Inferior parietal cortex (tissue), 1 donor: ENCODE measurements around the gene CNNM1.

Experiments
- DNase-seq: peaks from one replicate; pipeline ENCODE4 v3.0.0-alpha.2; 2016; ENCODE audit errors: extremely low spot score

CNNM1 gene

DNA sequence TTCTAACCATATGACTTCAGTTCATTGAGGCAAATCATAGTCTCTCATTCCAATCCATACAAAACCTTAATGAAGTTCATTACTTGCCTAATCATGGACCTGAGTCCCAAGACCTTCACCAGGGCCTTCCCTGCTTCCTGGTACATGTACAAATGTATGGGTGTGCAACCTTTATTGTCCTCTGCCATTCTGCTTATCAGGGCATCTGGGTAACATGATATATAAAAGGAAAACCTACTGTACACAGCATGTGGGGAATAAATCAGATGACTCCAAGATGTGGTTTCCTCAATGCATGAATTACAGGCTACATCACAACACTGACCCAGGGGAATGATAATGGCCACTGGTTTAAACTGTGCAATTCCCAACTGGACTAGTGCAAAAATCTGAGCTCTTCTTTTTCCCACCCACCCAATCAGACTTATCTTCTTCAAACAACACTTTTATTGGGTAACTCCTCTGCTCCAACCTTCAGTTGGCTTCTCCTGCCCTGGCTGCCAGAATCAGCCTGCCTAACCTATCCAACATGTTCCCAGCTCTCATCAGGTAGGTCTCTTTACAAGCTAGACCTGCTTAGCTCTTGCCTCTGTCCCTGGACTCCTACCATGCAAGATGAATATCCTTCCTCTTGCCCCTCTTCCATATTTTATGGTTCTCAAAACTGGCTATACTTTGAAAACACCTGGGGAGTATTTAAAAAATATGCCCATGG is 89.9 kb downstream of the CNNM1 start:
- no peak for DNase-seq

DNA sequence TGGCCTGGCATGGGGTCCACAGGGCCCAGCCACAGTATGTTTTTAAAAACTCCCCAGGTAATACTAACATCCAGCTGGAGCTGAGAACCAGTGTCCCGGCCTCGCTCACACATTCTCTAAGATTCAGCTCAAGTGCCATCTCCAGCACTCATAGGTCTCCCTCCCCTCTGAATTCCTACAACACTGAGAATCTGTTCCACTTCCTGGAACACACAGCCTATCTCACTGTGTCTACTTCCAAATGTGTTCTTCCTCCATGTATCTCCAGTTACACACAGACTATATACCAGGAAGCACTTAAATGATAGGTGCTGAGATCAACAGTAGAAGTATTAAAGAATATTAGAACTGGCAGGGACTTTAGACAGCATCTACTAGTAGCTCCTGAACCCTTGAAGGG is 90.5 kb downstream of the CNNM1 start:
- DNase-seq = no peak

DNA sequence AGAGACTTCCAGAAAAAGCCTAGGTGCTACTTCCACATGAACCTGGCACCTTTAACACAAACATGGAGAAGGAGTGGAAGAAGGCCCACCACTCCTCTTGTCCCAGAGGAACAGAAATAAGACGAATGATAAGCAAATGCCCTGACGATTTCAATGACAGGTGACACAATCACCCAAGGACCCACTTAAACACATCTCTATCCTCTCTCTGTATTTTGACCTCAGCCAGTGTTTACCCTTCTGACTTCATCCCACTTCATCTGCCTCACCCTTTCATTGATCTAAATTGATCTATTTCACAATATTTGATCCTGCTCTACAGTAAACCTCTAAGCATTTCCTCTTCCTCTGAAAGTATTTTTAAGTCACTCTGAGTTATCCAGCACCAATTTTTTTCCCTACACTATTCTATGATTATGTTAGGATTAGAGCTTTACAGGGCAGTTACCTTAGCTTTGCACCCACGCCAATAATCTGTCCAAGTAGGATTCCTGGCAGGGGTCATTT is 92.1 kb downstream of the CNNM1 start:
- DNase-seq = no peak

DNA sequence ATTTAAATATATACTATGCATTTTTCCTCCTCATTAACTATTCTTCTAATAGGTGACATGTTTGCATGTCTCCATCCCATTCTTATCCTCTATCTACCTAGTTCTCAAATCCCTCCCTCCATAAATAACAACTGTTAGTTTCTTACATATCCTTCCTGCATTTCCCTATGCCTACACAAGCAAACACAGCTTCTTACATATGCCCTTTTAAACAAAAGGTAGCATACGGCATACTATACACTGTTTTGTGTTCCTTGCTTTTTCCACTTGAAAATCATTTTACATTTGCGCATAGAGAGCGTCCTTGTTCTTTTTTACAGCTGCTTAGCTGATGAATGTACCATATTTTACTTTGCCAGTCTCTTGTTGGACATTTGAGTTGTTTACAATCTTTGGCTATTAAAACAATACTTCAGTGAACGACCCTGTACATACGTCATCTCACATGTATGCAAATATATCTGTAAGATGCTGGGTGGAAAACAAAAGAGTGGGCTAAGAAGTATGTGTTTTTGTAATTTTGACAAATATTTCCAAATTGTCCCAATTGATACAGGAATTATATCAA is 93.5 kb downstream of the CNNM1 start:
- no peak for DNase-seq

DNA sequence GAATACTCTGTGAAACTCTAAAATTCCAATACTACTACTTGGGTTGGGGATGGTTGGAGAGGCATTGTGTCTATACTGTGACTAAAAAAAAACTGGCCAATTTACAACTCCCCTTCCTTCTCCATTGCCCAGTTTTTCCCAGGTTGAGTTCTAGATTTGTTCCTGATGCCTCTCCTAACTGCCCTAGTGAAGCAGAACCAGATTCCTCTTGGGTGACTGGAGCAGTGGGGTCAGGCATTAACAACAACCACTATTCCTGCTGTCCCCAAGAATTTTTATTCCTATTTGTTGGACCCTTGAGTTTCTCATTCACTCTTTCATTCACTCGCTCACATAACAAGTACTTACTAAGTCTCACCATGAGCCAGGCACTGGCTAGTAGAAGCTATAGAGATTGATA is 95.5 kb downstream of the CNNM1 start:
- DNase-seq = no peak

DNA sequence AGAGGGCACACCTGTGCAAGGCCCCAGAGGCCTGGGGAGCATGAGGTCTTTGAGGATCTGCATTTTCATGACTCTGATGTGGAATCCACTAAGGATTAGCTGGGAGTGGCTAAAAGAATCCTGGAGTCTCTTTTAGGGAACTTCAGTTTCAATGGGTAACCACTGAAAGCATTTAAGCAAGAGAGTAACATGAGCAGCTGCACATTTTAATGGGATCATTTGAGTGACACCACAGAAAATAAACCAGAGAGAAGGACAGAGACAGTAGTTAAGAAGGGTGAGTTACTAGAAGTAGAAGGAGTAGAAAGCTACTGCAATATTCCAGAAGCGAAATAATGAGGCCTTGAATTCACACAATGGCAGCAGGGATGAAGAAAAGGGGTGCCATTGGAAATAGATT is 96.0 kb downstream of the CNNM1 start:
- no peak for DNase-seq

DNA sequence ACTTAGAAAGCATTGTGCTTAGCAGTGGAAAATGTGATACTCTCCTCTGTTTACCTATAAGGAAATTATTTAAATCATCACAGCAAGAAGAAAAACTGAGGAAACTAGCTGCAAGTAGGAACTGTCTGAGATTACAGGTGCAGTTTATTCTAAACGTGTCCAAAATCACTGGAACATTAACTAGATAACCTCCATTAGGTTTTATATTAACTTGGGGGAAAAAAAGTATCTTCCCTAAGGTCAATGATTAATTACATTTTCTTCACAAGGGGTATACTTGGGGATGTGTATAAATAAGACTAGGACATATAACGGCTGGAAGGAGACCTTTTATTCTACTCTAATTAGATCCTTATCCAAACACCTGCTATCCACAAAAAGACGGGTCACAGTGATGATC is 97.5 kb downstream of the CNNM1 start:
- DNase-seq = no peak

DNA sequence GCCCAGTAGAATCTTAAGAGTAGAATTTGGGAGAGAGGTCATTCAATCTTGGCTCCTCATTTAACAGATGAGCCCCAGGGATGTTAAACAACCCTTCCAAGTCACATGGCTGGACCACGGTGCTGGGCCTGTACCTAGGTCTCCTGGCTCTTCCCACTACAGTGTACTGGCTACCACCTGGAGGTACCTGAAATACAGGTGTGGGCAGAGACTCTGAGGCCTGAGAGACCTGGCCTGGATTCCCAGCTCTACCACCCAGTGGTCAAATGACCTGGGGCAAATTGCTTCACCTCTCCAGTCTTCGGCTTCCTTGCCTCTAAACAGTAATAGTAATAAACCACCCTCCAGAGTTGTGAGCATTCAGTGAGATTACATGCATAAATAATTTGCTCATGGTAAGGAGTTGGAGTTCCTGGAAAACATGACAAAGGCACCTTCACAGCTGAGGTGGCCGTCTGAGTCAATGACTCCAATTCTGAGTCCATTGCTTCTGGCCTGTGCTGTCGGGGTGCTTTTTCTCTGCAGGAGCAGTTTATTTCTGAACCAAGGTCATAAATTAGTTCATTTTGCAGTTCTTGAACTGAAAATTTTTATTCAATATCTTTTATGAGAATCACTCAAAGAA is 98.5 kb downstream of the CNNM1 start:
- no peak for DNase-seq

DNA sequence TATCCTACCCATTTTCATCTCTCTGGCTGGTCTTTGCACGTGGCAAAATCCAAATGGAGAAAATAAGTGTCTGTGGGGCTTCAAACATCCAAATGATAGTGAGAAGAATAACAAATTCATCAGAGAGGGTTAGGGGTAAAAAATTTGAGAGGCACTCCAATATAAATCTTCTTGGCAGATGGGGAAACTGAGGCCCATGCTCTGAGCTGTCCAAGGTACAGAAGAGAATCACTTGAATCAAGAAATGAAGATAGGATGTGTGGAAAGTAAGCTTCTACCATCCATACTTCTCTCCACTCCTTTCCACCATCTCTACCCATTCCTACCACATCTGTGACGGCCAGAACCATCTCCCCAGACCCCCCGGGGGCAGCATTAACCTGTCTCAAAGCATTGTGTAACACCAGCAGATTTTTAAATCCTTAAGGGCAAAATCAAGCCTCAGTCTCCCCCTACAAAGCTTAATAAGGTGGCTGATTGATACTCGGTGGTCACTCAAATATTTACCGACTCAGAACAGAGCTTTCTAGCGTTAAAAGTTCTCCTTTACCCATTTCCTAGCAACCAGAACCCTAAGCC is 100.5 kb downstream of the CNNM1 start:
- DNase-seq = no peak

DNA sequence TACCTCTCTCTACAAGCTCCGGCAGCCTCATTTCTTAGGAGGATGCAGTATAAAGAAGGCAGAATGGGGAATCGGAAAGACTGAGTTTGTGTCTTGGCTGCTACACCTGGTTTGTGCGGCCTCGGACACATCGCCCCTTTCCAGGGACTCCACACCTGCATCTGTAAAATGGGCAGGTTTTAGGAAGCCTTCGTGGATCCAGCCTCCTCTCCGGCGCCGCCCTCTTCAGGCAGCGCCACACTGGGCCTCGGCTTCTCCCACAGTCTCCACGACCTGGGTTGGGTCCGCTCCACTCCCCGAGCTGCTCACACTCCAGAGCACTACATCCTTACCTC is 100.9 kb downstream of the CNNM1 start:
- no peak for DNase-seq

DNA sequence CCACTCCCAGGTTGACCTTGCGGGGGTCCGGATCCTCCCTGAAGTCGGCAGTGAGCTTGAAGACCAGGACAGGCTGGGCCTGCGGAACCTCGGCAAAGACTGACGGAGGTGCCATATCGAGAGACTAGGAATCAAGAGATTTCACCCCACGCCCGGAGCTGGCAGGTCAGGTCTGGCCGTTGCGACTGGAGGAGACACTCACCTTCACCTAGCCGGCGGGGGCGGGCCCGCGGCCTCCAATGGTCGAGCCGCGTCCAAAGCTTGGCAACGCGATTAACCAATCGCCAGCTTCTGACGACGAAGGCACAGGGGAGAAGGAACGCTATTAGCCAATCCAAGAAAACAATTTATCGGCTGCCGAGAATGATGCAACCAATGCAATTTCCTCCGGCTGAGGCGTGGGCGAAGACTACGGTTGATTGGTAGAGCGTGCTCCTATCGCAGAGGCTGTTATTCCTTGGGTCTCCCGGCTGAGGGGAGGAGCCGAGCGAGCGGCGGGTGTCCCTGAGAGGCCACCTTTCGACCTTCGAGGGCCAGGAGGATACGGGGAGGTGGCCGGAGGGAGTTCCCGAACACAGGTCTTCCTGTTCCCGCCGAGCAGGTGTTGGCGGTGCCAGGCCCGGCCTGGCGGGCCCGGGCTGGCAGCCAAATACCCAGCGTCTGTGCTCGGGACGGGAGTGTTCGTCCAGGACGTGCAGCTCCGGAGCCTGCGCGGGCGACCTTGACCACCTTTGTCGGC is 101.5 kb downstream of the CNNM1 start, which contains the start of gene GOT1:
Gene GOT1, minus strand, starts transcription at position 174 of the 739 bp plus-strand sequence. Its CDS starts 59 bp downstream, at position 115.
- peak; percentile 99 for DNase-seq

DNA sequence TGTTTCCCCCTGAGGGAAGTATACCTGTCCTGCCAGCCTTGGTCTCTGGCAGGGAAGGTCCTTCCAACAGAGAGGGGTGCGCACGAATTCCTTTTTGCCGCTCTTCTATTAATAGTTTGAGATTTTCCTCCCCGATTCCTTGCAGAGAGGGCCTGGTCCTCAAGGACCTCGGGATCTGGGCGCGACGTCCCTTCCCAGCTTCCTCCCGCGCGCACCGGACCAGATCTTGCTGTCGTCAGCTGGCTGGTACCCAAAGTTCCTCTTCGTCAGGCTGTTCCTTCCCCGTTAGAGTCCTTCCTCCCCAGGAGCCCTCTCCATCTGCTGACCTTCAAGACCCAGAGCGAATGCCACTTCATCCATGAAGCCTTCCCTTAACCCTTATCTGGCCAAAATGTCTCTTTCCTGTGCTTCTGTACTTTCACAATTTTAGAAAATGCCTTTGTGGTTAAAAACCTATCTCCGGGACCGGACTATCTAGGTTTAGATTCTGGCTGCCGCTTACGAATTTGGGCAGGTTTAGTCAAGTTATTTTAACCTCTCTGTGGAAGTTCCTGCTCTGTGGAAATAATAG is 102.1 kb downstream of the CNNM1 start:
- peak; percentile 47 for DNase-seq

DNA sequence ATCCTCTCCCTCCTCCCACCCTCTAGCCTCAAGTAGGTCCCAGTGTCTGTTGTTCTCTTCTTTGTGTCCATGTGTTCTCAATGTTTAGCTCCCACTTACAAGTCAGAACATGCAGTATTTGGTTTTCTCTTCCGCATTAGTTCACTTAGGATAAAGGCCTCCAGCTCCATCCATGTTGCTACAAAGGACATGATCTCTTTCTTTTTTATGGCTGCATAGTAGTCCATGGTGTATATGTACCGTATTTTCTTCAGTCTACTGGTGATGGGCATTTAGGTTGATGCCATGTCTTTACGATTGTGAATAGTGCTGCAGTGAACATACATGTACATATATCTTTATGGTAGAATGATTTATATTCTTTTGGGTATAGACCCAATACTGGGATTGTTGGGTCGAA is 102.9 kb downstream of the CNNM1 start:
- no peak for DNase-seq

DNA sequence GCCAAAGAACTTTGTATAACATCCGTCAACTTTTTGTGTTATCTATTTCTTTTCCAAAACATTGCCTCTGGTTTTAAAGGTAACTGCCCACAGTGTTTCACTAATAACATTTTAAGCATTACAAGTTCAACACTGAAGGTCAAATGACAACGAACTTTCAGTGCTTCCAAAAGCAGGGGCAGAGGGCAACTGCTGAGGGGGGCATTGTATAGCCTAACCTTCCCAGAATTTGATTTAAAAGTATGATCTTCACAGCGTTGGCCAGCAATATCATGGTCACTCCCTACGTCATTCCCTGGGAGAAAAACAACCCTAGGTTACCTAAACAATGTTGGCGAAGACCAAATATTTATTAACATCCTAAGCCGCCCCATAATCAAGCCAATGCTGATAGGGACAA is 103.7 kb downstream of the CNNM1 start:
- no peak for DNase-seq

DNA sequence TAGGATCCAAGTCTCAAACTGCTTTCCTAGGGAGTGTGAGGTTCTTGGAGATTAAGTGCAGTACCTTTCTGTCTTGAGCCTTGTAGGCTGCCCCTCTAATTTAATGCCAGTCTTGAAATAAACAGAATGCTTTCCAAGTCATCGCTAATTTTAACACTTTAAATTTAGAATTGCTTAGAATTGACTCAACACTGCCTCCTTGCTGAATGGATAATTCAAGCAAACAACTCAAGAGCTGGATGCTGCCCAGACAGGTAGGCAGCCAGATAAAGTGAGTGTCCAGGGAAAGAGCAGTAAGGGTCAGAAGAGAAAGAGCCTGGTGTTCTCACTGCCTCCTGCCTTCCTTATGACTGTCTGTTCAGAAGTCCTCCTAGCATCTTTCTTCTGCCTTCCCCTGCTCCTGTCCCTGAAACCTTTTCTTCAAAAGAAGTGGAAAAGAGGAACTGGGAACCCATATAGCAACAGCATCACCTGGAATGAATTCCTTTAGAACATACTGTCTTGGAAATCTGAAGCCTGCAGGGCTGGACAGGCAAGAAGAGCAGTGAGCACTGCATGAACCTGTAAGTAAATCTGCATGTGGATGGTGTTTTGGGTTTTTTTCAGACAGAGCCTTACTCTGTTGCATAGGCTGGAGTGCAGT is 104.3 kb downstream of the CNNM1 start:
- DNase-seq = no peak

DNA sequence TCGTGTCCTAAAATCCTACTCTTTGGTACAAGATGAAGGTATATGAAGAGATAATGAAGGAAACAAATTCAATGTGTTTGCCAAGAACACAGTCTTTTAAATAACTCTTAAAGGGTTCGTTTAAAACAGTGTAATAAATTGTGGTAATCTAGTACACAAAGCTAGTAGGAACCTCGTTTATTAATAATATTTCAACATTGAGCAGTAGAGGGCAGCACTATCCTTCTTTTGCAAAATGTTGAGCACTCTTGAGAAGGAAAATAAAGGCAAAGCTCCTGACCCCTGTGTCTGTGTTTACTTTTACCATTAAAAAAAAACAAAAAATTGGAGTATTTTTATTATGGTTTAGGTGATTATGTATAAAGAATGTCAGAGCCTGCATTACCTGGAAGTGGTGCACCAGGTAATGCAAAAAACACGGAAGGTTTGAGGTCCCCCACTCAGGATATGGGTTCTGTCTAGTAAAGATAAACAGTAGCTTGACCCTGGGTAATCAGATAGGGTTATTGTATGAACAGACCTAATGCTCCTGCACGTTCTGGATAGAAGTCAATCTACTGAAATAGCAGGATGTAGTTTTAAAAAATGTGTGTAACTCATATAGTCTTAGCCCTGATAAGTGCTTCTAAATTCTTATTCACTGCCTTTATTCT is 107.0 kb downstream of the CNNM1 start:
- peak; percentile 90 for DNase-seq

DNA sequence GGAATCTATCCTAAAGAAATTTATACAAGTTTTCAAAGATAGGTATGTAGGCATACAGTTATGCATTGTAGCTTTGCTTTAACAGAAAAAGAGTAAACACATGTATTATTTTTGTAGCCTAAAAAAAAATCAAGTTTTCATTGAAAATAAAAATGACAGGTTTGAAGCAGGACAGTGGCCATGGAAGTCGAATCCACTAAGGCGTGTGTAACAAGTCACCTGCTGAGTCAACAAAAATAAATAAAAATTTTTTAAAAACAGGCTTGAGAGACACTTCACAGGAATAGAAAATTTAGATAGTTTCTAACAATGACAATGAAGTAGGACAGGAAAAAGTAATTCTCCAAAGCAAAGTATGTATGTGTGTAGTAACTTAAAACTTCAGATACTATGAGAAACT is 109.7 kb downstream of the CNNM1 start:
- DNase-seq = no peak

DNA sequence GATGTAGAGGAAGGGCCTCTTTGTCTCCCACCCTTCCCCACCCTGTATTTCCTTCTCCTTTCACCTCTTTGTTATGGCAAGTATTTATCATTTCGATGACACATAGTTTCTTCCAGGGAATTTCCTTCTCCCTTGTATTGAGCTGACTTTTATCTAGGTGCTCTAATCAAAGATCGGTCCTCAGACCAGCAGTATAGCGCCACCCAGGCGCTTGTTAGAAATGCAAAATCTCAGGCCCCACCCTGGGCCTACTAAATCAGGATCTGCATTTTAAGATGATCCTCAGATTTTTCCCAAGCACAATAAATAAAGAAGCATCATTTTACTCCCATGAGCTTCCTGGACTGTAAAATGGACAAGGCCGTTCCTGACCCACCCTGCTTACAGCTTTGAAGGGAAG is 113.2 kb downstream of the CNNM1 start:
- no peak for DNase-seq

DNA sequence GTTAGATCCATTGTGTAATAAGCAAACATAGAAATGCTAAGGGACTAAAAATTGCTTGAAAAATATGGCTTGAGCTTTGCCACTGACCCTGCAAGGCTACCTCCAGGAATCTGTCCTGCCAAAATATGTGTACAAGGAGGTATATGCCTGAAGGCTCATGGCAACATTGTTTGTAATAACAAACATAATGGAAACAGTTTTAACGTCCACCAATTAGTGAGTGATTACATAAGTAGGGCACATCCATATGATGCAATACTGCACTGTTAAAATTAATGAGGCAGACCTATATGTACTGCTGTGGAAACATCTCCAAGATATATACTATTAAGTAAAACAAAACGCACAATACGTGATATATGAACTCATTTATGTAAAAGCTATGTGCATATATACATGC is 114.3 kb downstream of the CNNM1 start:
- no peak for DNase-seq
